Nephron progenitor cell (in vitro differentiated cells): ENCODE data around the gene EHD1.

ENCODE experiments used
- DNase-seq: peaks from one replicate; pipeline ENCODE4 v3.0.0; 2021
- H3K27ac Mint-ChIP-seq: 2 replicates; pipeline ENCODE4 v1.8.0; 2021; ENCODE audit warnings: mild to moderate bottlenecking, moderate library complexity, mixed read lengths
- H3K27me3 Mint-ChIP-seq: 2 replicates; pipeline ENCODE4 v1.8.0; 2021; ENCODE audit warnings: mild to moderate bottlenecking, low read depth, mixed read lengths; ENCODE audit not compliant: poor library complexity
- H3K36me3 Mint-ChIP-seq: 2 replicates; pipeline ENCODE4 v1.8.0; 2021; ENCODE audit warnings: low read depth, mixed read lengths
- H3K4me1 Mint-ChIP-seq: 2 replicates; pipeline ENCODE4 v1.8.0; 2021; ENCODE audit warnings: mixed read lengths
- H3K4me3 Mint-ChIP-seq: 2 replicates; pipeline ENCODE4 v1.8.0; 2021; ENCODE audit warnings: mild to moderate bottlenecking, moderate library complexity, mixed read lengths
- H3K9me3 Mint-ChIP-seq: 2 replicates; pipeline ENCODE4 v1.8.0; 2021; ENCODE audit warnings: mild to moderate bottlenecking, moderate library complexity, mixed read lengths
- TF ChIP-seq, protein P1 (sequence below): fragments of 200-600 bp; sonication (generic); IDR thresholded peaks from 2 replicates; pipeline ENCODE4 v1.5.0; 2021; ENCODE audit warnings: antibody characterized with exemption

The EHD1 gene

DNA sequence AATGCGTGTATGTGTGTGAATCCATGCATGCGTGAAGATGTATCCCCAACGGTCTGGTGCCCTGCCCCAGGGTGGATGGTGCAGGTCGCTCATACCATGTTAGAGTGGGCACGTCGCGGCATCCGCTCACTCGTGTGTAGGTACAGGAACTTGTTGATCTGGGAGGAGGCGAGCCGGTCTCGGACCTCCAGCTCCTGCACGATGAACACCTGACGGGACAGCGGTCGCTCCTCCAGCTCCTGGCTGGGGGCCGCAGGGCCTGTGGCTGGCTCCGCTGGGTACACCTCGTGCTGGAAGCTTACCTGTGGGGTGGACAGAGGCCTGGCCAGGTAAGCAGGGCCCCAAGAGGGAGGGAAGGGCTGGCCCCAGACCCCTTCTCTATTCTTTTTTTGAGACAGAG, 20.1 kb upstream of the EHD1 start:
- no peak for DNase-seq
- Mint-ChIP-seq H3K9me3 (no peaks in the 10 kb centered on the region), H3K36me3 (peaks cover 12% of the 10 kb centered on the region), H3K4me3 (no peak overlapping the region), H3K4me1 (peaks cover 11% of the 10 kb centered on the region), H3K27ac (no peak overlapping the region), H3K27me3 (no peaks in the 10 kb centered on the region)
- TF ChIP-seq, protein P1, sequence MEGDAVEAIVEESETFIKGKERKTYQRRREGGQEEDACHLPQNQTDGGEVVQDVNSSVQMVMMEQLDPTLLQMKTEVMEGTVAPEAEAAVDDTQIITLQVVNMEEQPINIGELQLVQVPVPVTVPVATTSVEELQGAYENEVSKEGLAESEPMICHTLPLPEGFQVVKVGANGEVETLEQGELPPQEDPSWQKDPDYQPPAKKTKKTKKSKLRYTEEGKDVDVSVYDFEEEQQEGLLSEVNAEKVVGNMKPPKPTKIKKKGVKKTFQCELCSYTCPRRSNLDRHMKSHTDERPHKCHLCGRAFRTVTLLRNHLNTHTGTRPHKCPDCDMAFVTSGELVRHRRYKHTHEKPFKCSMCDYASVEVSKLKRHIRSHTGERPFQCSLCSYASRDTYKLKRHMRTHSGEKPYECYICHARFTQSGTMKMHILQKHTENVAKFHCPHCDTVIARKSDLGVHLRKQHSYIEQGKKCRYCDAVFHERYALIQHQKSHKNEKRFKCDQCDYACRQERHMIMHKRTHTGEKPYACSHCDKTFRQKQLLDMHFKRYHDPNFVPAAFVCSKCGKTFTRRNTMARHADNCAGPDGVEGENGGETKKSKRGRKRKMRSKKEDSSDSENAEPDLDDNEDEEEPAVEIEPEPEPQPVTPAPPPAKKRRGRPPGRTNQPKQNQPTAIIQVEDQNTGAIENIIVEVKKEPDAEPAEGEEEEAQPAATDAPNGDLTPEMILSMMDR: no peak

DNA sequence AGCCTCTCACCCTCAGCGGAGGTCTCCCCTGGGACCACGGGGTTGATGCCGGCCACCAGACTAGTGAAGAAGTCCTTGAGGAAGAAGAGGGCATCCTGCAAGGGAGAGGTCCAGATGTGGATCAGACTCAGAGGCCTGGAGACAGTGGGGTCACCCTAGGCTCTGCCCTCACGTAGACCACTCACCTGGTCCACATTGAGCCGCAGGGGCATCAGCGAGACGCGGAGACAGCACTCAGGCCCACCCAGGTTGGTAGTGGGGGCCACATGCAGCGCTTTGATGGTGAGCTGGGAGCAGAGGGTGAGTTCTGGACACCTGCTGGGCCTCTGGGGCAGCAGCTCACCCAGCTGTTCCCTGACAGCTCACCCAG, 19.6 kb upstream of the EHD1 start:
- Mint-ChIP-seq H3K36me3 (peaks cover 12% of the 10 kb centered on the region), H3K27ac (no peak overlapping the region), H3K27me3 (no peaks in the 10 kb centered on the region), H3K4me1 (peaks cover 11% of the 10 kb centered on the region), H3K4me3 (no peak overlapping the region), H3K9me3 (no peaks in the 10 kb centered on the region)
- TF ChIP-seq, protein P1: no peak
- no peak for DNase-seq

GRCh38 chr11:64897381-64898075, 19.1 kb upstream of the EHD1 start:
- DNase-seq: no peak
- H3K27ac Mint-ChIP-seq: no peak overlapping the region
- H3K9me3 Mint-ChIP-seq: no peaks in the 10 kb centered on the region
- peaks cover 12% of the 10 kb centered on the region for H3K4me1 Mint-ChIP-seq
- peaks cover 12% of the 10 kb centered on the region for H3K36me3 Mint-ChIP-seq
- H3K4me3 Mint-ChIP-seq: no peak overlapping the region
- TF ChIP-seq, protein P1: no peak
- no peaks in the 10 kb centered on the region for H3K27me3 Mint-ChIP-seq

DNA sequence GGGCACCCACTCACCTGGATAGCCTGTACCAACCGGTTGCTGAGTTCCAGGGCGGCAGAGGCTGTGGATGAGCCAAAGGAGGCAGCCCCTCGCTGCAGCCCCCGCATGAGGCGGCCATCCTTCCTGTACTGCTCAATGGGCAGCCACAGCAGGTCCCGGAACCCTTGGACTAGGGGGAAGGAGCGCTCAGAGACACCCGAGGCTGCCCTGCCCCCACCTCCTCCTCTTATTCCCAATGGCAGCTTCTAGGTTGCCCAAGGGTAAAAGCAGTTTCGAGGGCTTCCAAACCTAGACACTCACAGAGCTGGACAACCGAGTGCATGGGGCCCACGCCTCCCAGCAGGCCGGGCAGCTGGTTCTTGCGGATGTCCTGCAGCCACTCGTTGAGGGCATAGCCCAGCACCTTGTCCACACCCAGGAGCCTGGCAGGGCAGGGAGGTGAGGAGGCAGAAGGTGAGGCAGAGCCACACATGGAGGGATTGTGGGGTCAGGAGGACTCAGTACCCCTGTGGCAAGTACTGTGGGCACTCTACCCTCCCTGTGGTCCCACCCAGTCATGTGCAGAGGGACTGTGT, 18.1 kb upstream of the EHD1 start:
- no peak overlapping the region for H3K27ac Mint-ChIP-seq
- peaks cover 19% of the 10 kb centered on the region for H3K4me1 Mint-ChIP-seq
- no peak overlapping the region for H3K4me3 Mint-ChIP-seq
- TF ChIP-seq, protein P1: no peak
- no peaks in the 10 kb centered on the region for H3K27me3 Mint-ChIP-seq
- H3K36me3 Mint-ChIP-seq: peaks cover 9% of the 10 kb centered on the region
- no peaks in the 10 kb centered on the region for H3K9me3 Mint-ChIP-seq
- DNase-seq: no peak

DNA sequence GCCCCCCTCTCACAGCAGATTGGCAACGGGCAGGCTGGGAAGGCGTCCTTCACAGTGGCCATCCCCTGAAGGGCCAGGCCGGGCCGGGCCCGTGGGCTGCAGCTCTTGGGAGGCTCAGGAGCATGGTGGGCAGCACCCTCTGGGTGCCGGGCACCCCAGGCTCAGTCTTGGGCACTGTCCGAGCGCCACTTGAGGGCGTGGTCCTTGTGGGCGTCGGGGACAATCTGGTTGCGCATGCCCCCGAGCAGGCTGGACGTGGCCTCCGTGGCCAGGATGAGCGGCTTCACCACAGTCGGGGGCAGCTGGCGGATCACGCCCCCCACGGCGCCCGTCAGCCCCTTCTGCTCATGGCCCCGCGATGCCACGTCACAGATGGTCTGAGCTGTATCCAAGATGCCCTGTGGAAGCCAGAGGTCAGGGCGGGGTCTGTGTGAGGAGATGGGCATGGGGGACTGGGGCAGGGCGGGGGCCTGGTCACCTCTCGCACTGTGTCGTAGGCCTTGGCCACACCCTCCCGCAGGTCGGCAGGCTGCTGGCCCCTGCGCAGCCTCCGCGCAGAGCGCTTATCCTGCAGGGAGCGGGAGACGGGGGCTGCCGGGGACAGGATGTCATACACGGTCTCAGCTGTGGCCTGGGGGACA, 16.5 kb upstream of the EHD1 start:
- no peak for DNase-seq
- H3K4me3 Mint-ChIP-seq: no peak overlapping the region
- no peaks in the 10 kb centered on the region for H3K9me3 Mint-ChIP-seq
- peaks cover 5% of the 10 kb centered on the region for H3K36me3 Mint-ChIP-seq
- H3K27me3 Mint-ChIP-seq: peaks cover 3% of the 10 kb centered on the region
- H3K27ac Mint-ChIP-seq: no peak overlapping the region
- TF ChIP-seq, protein P1: no peak
- H3K4me1 Mint-ChIP-seq: peaks cover 23% of the 10 kb centered on the region
